IPS-18c (cell line): Measurements from ENCODE around the gene NR4A2.
"Not testable (repeated sequence)": the region's sequence is repeated elsewhere in the genome, so short reads cannot be mapped to it uniquely, and the experiment has no call there.

Experiments
- H3K4me3 ChIP-seq: 2 replicates; pipeline ENCODE4 v1.7.0; 2013; ENCODE audit warnings: low read depth, mild to moderate bottlenecking, low read length, moderate library complexity; ENCODE audit not compliant: insufficient read depth
- H3K9me3 ChIP-seq: one replicate; pipeline ENCODE4 v1.6.1; 2013; ENCODE audit warnings: mild to moderate bottlenecking, low read length, moderate library complexity; ENCODE audit not compliant: control insufficient read depth, insufficient read depth

The NR4A2 gene

DNA sequence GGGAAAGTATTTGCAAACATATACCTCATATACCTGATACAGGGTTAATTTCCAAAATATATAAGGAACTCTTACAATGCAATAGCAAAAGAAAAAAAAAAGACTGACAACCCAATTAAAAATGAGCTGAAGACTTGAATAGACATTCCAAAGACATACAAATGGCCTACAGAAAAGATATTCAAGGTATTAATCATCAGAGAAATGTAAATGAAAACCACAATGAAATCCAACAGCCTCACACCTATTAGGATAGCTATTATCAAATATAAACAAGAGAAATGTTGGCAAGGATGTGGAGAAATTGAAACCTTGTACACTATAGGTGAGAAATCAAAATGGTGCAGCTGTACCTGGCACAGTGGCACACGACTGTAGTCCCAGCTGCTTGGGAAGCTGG, 25.7 kb downstream of the NR4A2 start:
- H3K9me3 ChIP-seq = no peaks in the 10 kb centered on the region
- H3K4me3 ChIP-seq = no peak overlapping the region

DNA sequence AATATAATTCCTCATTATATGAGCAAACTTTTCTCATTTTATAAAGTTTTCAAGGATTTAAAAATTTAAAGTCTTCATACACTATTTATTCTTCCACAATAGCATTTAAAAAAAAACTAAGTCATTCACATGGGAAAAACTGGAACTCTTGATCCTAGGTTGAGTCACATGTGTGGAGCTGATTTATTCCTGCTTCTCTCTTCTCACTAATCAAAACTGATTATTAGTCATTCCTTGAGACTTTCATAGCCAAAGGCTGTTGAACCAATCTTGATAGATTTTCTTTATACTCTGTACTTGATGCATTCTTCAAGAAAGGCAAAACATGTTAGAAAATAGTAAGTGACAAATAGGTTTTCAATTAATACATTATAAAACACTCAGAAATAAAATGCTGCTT, 27.4 kb downstream of the NR4A2 start:
- Histone ChIP-seq H3K4me3 (no peak overlapping the region), H3K9me3 (no peaks in the 10 kb centered on the region)

DNA sequence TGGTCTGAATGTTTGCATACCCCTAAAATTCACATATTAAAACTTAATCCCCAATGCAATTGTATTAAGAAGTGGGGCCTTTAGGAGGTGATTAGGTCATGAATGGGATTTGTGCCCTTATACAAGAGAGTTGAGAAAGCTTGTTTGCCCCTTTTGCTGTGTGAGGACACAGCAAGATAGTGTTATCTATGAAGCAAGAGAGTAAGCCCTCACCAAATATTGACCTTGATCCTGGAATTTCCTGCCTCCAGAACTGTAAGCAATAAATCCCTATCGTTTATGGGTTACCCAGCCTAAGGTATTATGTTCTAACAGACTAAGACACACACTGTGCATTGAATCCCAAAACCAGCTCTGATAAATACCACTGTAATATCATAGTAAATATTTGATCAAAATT, 32.2 kb downstream of the NR4A2 start:
- H3K9me3 ChIP-seq = peaks cover 2% of the 10 kb centered on the region

DNA sequence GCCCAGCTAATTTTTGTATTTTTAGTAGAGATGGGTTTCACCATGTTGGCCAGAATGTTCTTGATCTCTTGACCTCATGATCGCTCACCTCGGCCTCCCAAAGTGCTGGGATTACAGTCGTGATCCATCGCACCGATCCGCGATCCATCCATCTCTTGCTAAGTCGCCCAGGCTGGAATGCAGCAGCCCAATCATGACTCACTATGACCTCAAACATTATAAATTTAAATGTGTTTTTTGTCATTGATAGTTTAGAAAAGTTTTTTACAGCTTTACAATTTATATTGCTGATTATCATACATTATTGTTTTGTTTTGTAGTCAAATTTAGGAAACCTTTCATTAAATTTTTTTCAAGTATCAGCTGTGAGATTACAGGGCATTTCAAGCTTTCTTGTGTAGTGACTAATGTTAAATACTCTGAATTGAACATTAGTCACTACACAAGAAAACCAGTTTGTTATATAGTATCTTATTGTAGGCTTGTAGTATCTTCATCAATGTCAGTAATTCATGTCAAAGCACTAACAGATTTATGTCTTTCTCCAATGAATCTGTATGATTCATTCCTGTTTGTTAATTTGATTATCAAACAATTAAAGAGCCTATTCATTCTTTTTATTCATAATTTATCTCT, 37.5 kb downstream of the NR4A2 start:
- Histone ChIP-seq H3K4me3 (no peak overlapping the region), H3K9me3 (peaks cover 2% of the 10 kb centered on the region)

More for the DNA sequence above, 32.2 kb downstream of the NR4A2 start:
- no peak overlapping the region for H3K4me3 ChIP-seq

DNA sequence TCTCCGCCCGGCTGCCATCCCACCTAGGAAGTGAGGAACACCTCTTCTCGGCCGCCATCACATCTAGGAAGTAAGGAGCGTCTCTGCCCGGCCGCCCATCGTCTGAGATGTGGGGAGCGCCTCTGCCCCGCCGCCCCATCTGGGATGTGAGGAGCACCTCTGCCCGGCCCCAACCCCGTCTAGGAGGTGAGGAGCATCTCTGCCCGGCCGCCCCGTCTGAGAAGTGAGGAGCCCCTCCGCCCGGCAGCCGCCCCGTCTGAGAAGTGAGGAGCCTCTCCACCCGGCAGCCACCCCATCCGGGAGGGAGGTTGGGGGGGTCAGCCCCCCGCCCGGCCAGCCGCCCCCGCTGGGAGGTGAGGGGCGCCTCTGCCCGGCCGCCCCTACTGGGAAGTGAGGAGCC, 39.1 kb downstream of the NR4A2 start:
- H3K4me3 ChIP-seq, H3K9me3 ChIP-seq: not testable (repeated sequence)

DNA sequence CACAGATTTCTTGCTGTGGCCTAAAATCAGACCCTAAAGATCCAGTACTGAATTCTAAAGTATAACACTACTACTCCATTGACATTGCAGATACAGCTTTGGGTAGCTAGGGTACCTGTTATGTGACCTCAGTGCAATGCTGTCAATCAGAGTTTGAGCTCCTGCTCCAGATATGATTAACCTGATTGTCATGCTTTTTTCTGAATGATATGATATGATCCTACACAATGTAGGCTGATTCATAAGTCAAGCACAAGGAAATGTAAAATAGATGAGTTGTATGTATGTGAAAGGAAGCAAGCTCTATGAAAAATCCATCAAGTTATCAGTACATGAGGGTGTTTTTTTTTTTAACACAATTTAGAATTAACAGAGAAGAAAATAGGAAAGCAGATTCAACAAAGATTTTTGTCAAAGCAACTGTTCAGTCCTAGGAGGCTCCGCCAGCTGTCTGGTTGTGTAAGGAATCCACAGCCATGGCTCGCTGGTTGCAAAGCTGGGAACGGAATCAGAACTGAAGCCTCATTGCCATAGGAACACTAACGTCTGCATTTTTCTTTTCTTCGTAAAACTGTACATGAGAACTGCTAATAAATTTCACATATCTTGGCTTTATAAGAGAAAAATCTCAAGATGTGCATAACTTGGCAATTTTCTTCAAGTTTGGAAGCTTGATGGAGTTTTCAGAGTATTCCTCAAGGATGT, 52.9 kb downstream of the NR4A2 start:
- H3K4me3 ChIP-seq = no peak overlapping the region
- H3K9me3 ChIP-seq = no peaks in the 10 kb centered on the region
